Activated CD8-positive, alpha-beta T cell treated with anti-CD3 and anti-CD28 coated beads for 36 hours (primary cell): ENCODE data around the gene RIMS1. TPM values are rescaled to one million over a fixed set of nuclear protein-coding genes. Genes with fewer than 3 reads are reported as not detected.

Source experiments
- ATAC-seq: fragments of 200-7000 bp; cut with Tn5 transposase; one replicate; pipeline ENCODE4 v1.10.0; 2021; ENCODE audit warnings: mild to moderate bottlenecking, moderate library complexity
- CTCF ChIA-PET: fragments of 350-600 bp; sonication (Branson Sonifier 250); formaldehyde crosslinking; loops from one replicate; lab custom pipeline; 2021; ENCODE audit warnings: antibody characterized with exemption; lab: Charles Lee
- POLR2A ChIA-PET: fragments of 350-600 bp; sonication (Branson Sonifier 250); formaldehyde crosslinking; loops from one replicate; lab custom pipeline; 2021; ENCODE audit warnings: antibody characterized with exemption; lab: Charles Lee
- DNase-seq: peaks from one replicate; pipeline ENCODE4 v3.0.0-alpha.2; 2020
- H3K27ac Mint-ChIP-seq: one replicate; pipeline ENCODE4 v1.8.0; 2021; ENCODE audit warnings: mild to moderate bottlenecking, mixed read lengths
- H3K27me3 Mint-ChIP-seq: one replicate; pipeline ENCODE4 v1.8.0; 2021; ENCODE audit warnings: mixed read lengths
- H3K36me3 Mint-ChIP-seq: one replicate; pipeline ENCODE4 v1.8.0; 2021; ENCODE audit warnings: low read depth, mixed read lengths
- H3K4me1 Mint-ChIP-seq: one replicate; pipeline ENCODE4 v1.8.0; 2021; ENCODE audit warnings: low read depth, mixed read lengths
- H3K4me3 Mint-ChIP-seq: one replicate; pipeline ENCODE4 v1.8.0; 2021; ENCODE audit warnings: mild to moderate bottlenecking, moderate library complexity, mixed read lengths
- H3K9me3 Mint-ChIP-seq: one replicate; pipeline ENCODE4 v1.8.0; 2021; ENCODE audit warnings: mixed read lengths
- intact Hi-C: fragments of 100-400 bp; cut with micrococcal nuclease; formaldehyde crosslinking; loops from one replicate; pipeline ENCODE4 v1.10.0; 2022
- total RNA-seq, 2 experiments: library from RNA; stranded (reverse); gene quantifications; one replicate each; pipeline ENCODE4 v1.2.3, GENCODE V29; 2021
- TF ChIP-seq, protein P1 (sequence below): fragments of 200-600 bp; IDR thresholded peaks from one replicate; pipeline ENCODE4 v1.8.0; 2022; ENCODE audit warnings: antibody characterized with exemption, mild to moderate bottlenecking

RIMS1 gene
- total RNA-seq, 2 experiments from 2014 or later = not detected

- DNase-seq = no peak
- H3K9me3 Mint-ChIP-seq = no peaks in the 10 kb centered on the region
- no peaks in the 10 kb centered on the region for H3K4me1 Mint-ChIP-seq
- peaks cover 5% of the 10 kb centered on the region for H3K27me3 Mint-ChIP-seq
- H3K4me3 Mint-ChIP-seq = no peak overlapping the region
- no peak for ATAC-seq
- ChIA-PET POLR2A (interaction anchor here (0.5 kb wide), 1 partner anchor 398 kb away, joined by 4 read pairs; no protein-coding TSS in a partner anchor), CTCF (no interaction called here)
- TF ChIP-seq, protein P1, sequence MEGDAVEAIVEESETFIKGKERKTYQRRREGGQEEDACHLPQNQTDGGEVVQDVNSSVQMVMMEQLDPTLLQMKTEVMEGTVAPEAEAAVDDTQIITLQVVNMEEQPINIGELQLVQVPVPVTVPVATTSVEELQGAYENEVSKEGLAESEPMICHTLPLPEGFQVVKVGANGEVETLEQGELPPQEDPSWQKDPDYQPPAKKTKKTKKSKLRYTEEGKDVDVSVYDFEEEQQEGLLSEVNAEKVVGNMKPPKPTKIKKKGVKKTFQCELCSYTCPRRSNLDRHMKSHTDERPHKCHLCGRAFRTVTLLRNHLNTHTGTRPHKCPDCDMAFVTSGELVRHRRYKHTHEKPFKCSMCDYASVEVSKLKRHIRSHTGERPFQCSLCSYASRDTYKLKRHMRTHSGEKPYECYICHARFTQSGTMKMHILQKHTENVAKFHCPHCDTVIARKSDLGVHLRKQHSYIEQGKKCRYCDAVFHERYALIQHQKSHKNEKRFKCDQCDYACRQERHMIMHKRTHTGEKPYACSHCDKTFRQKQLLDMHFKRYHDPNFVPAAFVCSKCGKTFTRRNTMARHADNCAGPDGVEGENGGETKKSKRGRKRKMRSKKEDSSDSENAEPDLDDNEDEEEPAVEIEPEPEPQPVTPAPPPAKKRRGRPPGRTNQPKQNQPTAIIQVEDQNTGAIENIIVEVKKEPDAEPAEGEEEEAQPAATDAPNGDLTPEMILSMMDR = no peak
- intact Hi-C loops = no loop called here
- no peak overlapping the region for H3K27ac Mint-ChIP-seq
- no peaks in the 10 kb centered on the region for H3K36me3 Mint-ChIP-seq
Observed at GRCh38 chr6:72350296-72350881, 464.0 kb downstream of the RIMS1 start.

DNA sequence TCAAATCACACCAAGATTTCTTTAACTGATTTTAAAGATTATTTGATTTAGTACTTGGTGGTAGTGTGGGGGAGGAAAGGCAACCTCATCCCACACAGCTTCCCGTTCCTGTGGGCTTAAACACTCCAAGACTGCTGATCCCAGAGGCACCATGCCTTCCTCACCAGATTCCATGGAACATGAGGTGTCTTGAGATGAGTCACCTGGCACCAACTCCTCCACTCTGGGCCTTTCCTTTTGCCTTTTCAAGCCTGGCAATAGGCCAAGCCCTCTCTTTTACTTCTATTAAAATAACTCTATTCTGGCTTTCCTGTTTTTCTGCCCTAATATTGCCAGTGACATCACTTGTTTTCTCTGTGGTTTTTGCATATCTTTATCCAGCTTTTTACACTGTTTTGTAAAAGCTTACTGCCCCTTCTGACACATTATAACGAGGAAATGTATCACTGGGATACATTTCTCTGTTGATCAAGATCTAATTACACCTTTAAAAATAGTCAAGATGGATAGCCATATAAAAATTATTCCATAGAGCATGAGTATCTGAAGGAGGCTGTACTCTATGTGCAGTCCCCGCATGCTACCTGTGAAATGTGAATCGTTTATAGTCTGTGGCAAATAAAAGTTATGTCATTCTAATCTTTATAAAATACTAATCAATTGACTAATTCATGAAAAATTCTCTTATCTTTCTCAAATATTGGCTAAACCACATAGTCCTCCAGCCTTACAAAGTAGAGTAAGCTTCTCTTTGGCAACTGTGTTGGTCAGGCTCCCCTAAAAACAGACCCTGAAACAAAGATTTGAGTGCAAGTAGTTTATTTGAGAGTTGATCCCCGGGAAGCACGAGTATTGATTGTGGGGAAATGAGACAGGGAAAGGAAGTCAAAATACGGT lies 477.7 kb downstream of the RIMS1 start:
- Mint-ChIP-seq H3K27me3 (peaks cover 8% of the 10 kb centered on the region), H3K36me3 (no peaks in the 10 kb centered on the region), H3K4me1 (no peaks in the 10 kb centered on the region), H3K4me3 (no peak overlapping the region), H3K27ac (no peak overlapping the region), H3K9me3 (no peaks in the 10 kb centered on the region)
- ATAC-seq = no peak
- CTCF ChIA-PET = no interaction called here
- POLR2A ChIA-PET = no interaction called here
- TF ChIP-seq, protein P1 = no peak
- intact Hi-C loops = no loop called here
- DNase-seq = no peak

GRCh38 chr6:72365773-72366172 lies 479.4 kb downstream of the RIMS1 start:
- no peak for DNase-seq
- Mint-ChIP-seq H3K27ac (no peak overlapping the region), H3K36me3 (no peaks in the 10 kb centered on the region), H3K27me3 (peaks cover 8% of the 10 kb centered on the region), H3K4me3 (no peak overlapping the region), H3K4me1 (no peaks in the 10 kb centered on the region), H3K9me3 (no peaks in the 10 kb centered on the region)
- ATAC-seq = no peak
- POLR2A ChIA-PET = no interaction called here
- intact Hi-C loops = no loop called here
- TF ChIP-seq, protein P1 = no peak
- CTCF ChIA-PET = interaction anchor here (1.2 kb wide), 1 partner anchor 9 kb away, joined by 3 read pairs; no protein-coding TSS in a partner anchor

GRCh38 chr6:72367439-72367838 lies 481.1 kb downstream of the RIMS1 start:
- DNase-seq (no peak), ATAC-seq (no peak)
- ChIA-PET CTCF (no interaction called here), POLR2A (no interaction called here)
- TF ChIP-seq, protein P1 = no peak
- no peak overlapping the region for H3K27ac Mint-ChIP-seq
- H3K36me3 Mint-ChIP-seq = no peaks in the 10 kb centered on the region
- H3K9me3 Mint-ChIP-seq = no peaks in the 10 kb centered on the region
- intact Hi-C loops = no loop called here
- H3K4me1 Mint-ChIP-seq = no peaks in the 10 kb centered on the region
- no peak overlapping the region for H3K4me3 Mint-ChIP-seq
- H3K27me3 Mint-ChIP-seq = peaks cover 6% of the 10 kb centered on the region

- TF ChIP-seq, protein P1 = no peak
- ATAC-seq (no peak), DNase-seq (no peak)
- intact Hi-C loops = no loop called here
- H3K9me3 Mint-ChIP-seq = no peaks in the 10 kb centered on the region
- ChIA-PET CTCF (no interaction called here), POLR2A (no interaction called here)
- no peaks in the 10 kb centered on the region for H3K36me3 Mint-ChIP-seq
- H3K4me3 Mint-ChIP-seq = no peak overlapping the region
- no peak overlapping the region for H3K27ac Mint-ChIP-seq
- H3K4me1 Mint-ChIP-seq = no peaks in the 10 kb centered on the region
- peaks cover 5% of the 10 kb centered on the region for H3K27me3 Mint-ChIP-seq
Observed at GRCh38 chr6:72371473-72371872, 485.1 kb downstream of the RIMS1 start.
